Activated CD4-positive, alpha-beta T cell treated with anti-CD3 and anti-CD28 coated beads, Interleukin-2, amount 50 U/mL, for 16 hours (primary cell): ENCODE results near the gene BAIAP2L1.

ENCODE experiments used
- DNase-seq: peaks from one replicate; pipeline ENCODE4 v3.0.0-alpha.2; 2020

Gene BAIAP2L1

DNA sequence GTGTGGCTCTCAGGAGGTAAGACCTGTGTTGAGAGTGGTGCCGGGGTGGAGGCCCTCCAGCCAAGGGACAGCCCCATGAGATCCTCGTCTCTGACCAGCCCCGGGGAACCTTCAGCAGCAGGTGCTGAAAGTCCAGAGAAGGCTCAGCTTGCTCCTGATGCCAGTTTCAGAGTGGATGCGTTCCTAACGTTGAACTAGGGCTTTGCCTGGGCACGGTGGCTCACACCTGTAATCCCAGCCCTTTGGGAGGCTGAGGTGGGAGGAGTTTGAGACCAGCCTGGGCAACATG lies 45.7 kb downstream of the BAIAP2L1 start:
- DNase-seq: no peak

DNA sequence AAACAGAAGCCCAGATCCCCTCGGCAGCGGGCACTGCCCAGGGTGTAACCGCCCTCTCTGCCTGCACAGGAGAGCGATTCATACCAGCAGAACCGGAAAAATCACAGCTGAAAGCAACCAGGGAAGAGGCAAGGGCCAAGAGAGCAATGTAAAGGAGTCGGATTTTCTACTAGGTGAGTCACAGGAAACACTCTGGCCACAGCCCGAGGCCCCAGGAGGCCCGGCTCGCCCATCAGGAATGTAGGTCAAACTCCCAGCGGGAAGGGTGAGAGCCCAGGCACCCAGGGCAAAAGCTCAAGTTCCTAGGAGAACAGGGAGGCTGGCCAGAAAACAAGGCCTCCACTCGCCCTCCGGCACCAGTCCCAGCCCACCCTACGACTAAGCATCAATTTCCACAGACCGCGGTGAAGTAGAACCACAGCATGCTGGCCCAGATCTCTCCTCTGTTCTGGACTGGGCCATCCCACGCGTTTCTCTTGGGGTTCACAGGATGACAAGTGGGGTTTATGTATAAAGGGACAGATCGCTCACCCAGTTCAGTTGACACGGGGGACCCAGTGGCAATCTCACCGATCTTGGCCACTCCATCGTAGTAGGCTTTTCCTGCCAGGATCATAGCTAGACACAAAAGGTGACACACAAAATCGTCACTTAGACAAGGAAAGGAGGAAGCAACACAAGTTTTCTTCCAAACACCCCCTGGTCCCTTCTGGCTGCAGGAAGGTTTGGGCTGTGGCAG lies 46.2 kb downstream of the BAIAP2L1 start:
- no peak for DNase-seq

DNA sequence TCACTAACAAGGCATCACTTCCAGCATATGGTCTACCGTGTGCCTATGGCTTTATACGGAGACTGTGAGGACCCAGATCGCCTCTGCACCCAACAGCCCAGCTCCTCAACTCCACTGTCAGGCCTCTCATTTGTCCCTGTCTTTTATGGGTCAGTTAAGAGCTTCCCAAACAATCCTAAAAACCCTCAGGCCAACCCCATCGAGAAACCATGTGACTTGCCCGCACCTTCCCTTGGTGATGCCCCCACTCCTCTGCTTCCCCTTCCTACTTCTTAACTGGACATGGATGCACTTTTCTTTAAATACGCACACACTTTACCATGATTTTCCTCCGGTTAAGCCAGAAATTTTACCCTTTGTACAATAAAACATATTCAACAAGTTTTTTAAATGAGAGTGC lies 46.8 kb downstream of the BAIAP2L1 start:
- no peak for DNase-seq

DNA sequence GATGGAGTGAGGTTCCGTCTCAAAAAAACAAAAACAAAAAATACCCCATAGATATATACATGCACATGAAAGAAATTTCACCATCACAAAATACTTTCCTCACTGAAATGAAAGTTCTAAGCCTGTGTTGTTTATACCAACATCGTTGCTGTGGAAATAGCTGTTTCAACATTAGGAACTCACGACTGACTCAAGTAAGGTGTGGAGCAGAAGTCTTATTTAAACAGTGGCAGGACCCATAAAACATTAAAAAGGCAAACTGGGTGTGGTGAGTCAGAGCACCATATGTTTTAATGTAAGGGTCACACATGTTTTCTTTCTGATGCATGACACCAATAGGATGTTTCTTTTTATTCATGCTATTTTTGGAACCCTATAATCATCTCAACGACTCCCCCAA lies 48.3 kb downstream of the BAIAP2L1 start:
- DNase-seq: no peak

DNA sequence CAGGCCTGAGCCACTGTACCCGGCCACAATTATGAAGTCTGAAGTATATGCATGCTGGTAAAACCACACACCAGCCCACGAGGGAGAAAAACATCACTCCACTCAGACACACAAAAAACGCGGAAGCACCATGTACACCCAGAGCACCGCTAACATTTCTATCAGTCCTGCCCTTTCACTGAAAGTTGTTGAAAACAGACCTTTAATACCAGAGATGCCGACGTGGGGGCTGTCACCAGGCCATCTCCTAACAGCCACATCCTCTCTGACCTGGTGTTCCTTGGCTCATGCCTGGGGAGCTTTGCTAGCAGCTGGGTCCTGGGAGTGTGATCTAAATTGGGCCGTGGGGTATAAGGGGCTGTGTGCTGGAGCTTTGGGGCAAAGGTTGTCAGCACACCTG lies 49.8 kb downstream of the BAIAP2L1 start:
- no peak for DNase-seq

DNA sequence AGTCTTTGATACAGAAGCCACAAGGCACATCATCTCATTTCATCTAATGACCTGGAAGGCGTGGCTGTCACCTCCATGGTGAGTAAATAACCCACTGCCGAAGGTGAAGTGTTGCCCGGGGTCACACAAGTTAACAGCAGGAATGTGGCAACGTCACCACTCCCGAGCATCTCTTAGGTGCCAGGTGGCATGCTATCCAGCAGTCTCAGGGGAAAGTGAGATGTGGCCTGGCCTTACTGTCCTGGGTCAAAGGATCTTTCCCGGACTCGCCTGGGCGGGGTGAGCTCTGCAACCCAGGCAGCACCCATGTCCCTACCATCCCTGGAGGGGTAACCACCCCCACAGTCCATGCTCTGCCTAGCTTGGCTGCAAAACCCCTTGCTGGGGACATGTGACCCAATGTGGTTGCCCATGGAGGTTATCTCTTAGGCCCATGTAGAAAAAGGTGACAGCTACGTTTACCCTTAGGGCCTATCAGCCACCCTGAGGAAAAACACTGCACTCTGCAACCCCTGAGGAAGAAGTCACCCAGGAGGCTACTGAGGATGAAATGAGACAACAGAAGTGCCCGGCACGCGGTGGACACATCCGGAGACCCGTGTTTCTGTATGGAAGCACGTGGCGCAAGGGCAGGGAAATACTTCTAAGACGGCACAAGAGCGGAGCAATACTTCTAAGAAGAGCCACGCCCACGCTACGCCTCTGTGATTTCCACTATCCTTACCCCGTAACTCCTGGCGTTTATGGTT lies 52.0 kb downstream of the BAIAP2L1 start:
- DNase-seq: no peak

DNA sequence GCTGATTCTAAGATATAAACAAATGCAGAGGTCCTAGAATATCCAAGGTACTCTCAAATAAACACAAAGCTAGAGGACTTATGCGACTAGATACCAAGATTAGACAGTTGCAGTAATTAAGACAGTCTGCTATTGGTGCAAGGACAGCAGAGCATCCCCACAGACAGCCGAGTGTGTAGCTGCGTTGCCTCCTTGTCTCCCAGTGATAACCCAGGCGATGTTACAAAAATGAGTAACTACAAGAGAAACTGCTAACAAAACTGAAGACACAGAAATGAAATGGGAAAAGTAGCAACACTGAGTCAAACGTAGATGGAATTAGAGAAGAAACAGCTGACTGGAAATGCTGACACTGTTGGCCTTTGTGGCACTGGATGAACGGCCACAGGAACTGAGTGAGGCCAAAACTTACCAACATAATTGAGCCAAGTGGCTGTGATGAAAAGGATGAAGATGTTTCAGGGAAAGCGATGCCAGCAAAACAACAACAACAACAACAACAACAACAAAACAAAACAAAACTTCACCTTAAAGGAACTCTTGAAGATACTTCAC lies 54.3 kb downstream of the BAIAP2L1 start:
- DNase-seq: peak; percentile 3

DNA sequence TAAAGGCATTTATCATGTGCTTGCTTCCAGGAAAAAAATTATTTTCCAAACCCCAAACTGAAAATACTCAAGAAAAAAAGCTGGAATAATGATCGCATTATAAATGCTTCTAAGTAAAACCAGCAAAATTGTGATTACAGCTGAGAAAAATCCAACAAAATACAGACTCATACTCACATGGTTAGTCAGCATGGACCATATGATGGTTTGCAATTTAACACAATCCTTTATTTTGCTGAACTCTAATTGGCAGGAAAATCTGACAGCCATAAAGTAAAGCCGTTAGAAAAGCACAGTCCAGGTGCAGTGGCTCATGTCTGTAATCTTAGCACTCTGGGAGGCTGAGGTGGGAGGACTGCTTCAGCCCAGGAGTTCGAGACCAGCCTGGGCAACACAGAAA lies 59.8 kb downstream of the BAIAP2L1 start:
- DNase-seq: no peak

DNA sequence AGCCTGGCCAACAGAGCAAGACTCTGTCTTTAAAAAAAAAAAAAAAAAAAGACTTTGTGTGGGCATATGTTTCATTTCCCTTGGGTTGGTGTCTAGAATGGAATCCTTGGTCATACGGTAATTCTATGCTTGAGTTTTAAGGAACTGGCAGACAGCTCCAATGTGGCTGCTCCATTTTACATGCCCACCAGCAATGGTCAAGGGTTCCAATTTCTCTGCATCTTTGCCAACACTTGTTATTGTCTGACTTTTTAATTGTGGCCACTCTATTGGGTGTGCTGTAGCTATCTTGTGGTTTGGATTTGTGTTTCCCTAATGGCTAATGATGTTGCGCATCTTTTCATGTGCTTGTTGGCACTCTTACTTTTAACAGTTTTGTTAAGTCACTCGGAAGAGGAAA lies 61.8 kb downstream of the BAIAP2L1 start:
- DNase-seq: no peak

DNA sequence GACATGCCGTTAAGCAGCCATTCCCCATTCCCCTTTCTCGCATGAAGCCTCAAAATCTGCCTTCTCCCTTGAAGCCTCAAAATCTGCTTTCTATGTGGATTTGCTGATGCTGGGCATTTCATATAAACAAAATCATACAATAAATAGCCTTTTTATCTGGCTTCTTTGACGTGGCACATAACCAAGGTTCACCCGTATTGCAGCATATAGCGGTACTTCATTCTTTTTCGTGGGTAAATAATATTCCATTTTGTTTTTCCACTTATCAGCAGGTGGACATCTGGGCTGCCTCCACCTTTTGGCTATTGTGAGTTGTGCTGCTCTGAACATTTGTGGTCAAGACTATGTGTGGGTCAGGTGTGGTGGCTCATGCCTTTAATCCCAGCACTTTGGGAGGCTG lies 62.4 kb downstream of the BAIAP2L1 start:
- no peak for DNase-seq

DNA sequence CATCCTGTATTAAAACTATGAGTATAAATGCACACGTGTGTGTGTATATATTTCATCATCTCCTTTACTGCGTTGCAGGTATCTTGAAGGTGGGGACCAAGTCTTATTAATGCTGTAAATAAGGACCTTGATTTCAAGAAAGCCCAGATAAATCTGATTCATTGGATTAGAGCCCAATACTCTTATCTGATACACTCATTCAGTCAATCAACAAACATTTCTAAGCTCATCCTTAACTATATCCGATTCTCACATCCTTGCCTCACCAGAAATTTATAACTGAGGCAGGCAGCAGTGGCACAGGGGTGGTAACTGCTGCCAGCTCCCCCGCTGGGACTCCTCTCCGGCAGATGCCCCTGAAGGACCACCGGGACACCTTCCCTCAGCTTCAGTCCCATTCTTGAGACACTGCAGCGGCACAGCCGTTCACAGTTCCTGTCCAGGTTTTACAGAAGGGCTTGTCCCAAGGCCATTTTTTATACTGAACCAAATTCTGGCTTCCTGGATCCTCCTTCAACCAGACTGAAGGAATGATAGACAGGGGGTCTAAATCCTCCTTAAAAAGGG lies 65.4 kb downstream of the BAIAP2L1 start:
- DNase-seq: no peak

DNA sequence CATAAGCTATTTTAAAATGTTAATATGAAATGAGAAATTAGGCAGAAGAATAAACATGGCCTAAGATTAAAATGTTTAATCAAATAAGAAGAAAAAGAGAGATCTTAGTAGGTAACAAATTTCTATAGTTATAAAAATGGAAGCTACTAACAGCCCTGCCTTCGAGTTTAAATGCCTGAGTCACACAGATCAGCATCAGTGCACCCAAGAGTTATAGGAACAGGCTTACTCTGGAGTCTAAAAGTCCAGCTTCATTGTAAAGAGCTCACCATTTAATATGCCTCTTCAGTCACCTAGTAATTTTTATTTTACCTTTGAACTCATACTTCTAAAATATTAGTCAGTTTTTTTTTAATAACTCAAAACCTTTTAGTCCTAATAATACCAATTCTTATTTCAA lies 66.8 kb downstream of the BAIAP2L1 start:
- DNase-seq: no peak

DNA sequence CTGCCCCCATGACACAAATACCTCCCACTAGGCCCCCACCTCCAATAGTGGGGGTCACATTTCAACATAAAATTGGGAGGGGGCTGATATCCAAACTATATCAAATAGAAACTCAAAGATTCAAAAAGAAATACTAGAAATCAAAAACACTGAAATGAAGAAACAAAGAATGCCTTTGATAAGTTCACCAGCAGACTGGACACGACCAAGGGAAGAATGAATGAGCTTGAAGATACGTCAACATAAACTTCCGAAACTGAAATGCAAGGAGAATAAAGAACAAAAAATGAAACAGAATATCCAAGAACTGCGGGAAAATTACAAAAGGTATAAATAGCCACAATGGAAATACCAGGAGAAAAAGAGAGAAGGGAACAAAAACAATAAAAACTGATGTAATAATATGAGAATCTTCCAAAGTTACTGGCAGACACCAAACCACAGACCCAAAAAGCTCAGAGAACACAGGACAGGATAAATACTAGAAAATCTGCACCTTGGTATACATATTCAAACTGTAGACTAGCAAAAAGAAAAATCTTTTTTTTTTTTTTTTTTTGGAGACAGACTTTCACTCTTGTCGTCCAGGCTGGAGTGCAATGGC lies 69.9 kb downstream of the BAIAP2L1 start:
- DNase-seq: no peak

DNA sequence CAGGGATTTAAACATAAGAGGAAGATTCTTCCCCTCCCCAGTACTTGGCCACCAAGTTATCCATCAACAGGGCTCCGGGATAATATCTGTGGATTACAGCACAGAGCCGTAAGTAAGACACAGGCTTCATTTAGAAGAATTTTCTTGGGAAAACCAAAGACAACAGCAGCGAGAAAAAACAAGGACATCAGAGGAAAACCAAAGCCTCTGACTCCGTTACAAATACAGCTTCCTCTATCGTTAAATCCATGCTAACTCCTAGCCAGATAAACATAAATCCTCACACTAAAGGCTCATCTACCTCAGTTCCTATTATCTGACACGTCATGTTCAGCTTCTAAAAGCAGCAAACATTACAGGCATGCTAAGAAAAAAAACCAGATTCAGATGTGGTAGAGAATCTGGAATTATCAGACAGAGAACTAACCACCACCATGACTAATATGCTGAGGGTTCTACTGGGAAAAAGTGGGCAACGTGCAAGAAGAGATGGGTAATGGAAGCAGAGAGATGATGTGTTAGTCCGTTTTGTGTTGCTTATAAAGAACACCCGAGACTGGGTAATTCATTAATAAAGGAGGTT lies 71.0 kb downstream of the BAIAP2L1 start:
- DNase-seq: no peak

DNA sequence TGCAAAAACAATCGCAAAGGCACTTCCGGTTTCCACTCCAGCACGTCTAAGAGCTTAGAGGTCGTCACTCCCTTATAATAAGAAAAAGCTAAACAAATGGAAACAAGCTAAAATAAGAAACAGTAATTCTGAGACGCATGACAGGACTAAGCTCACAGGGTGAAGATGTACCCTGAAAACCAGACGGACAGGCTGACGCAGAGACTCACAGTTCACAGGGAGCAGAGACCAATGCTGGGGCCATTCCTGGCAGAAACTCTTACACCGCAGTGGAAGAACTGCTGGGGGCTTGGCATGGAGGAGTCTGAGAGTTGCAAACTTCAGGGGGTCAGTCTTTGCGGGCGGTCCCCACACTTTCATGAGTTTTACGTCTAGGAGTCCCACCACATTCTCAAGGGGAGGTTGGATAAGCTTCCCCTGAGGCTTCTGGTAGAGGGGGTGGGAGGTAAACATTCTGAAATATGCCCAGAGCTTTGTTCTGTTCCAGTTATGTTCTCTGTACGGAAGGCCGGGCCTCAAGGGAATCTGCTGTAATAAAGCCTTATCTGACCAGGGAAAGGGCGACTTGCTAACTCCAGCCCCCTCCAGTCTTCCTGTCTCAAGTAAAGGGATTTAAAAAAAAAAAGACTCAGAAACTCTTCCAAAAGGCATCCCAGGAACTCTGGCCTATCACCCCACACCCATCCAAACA lies 71.6 kb downstream of the BAIAP2L1 start:
- DNase-seq: no peak

DNA sequence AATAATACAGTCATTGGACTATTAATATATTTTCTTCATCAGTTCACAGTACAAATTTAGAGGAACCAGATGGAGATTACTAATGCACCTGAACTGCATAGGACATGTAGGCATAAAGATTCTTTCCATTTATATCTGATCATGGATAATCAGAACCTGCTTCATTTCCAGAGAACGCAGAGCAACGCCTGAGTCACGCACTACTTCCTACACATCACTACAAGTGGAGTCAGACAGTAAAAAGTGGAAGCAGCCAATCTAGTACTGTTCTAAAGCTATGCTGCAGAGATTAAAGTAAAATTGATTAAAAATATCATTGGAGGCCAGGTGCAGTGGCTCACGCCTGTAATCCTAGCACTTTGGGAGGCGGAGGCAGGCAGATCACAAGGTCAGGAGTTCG lies 76.1 kb downstream of the BAIAP2L1 start:
- no peak for DNase-seq

DNA sequence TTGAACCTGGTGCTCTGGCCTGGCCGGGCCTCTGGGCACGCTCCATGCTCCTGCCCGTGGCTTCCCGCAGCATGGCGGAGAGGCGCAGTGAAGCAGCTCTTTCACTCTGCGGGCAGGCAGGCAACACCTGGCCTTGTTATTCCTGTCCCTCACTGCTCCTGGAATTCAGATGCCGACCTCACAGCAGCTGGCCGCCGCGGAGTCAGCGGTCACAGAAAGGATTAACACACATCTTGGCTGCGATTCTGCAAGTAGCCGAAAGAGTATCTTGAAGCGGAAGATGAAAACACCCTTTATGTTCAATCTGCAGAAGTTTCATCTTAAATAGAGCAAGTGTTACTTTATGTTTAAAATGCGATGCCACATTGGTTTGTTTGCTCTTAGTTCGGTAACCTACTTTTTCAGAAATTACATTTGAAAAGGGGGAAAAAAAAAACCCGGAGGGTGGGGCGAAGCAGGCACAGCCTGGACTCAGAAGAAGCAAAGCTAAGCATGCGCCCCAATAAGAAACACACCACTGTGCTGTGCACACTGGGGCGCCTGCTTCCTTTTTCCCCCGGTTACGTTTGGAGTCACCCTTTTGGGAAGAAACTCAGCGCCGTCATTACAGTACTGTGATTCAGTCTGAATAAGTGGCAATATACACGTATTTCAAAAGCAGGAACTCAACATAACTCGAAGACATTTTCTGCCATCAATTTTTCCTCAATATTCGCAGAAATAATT lies 77.1 kb downstream of the BAIAP2L1 start:
- no peak for DNase-seq

DNA sequence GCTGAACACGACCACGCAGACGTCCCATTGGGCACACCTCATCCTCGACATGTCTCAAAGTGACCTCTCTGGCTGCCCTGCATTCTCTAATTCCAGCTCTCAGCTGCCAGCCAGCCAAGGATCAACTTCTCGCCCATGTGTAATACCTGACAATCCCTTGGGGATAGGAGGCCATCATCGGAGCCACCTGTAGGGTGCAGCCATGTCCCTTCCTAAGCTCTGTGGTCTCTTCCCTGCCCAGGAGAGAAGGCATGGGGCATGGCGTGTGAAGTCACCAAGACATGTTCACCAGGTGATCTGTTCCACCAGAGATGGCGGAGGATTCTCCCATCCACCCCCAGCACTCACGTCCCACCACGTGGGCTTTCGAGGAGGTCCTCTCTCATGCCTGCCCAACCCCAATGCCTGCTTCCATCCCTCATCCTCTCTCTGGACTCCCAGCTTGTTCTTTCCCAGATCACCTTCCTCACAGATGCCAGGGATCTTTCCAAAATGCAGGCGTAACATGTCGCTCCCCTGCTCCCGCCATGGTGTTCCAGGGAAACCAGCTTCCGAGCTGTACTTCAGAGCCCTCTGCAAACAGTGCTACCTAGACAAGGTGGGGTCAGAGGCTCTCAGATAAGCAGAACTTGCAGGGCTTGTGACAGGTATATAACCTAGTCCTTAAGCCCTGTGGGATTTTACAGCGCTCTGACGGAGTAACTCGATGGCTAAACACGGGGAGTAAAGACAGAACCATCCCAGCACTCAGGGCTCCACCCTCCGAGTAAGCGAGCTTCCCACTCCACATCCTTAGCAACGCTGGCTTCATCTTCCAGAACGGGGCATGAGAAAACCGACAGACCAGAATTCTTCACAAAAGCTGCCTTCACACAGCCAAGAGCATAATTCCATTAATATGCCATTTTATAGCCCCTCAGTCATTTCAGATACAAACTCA lies 78.3 kb downstream of the BAIAP2L1 start:
- no peak for DNase-seq

DNA sequence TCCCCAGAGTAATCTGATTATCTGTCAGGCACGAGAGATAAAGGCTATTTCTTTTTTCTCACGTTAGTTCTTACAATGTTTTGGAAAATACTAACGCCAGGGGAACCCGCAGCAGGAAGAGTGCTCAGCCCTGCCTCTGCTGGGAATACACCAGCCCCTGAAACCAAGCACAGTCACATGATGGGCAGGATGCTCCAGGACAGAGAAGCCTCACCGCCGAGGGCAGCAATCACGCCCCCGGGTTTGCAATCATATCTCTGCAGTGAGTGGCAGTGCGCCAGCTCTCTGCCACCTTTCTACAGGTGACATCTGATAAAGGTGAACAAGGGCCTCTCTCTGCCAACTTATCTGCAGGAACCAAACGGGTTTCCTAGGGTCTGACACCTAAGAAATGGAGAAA lies 79.6 kb downstream of the BAIAP2L1 start:
- no peak for DNase-seq

DNA sequence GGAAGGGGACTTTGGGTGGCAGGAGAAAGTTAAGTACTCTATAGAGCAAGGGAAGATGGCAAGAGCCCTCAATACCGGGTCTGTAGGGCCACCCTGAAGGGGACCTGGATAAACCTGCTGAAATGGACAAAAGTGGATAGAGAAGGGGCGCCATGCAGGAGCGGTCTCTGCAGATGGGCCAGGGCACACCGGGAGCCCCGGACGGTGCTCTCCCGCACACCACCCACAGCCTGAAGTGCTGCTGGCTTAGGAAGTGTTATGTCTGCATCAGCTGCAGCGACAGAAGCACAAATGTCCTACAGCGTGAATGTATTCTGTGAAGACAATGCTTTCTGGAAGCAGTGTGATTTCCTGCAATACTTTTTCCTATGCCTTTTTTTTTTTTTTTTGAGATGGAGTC lies 81.7 kb downstream of the BAIAP2L1 start:
- no peak for DNase-seq
